ENCODE data around the gene THEMIS.

The THEMIS gene

GRCh38 chr6:127902933-127903332 is 2.1 kb upstream of the THEMIS start:
- ChIA-PET POLR2A (ENCODE audit: low non-redundant PET) (no interaction called here), CTCF (no interaction called here)
- DNase-seq (ENCODE audit: low spot score) = no peak
- H3K27ac ChIP-seq = no peak overlapping the region
- no peak for TF ChIP-seq CTCF (conservative IDR thresholded peaks at IDR 0.05; ENCODE audit: low read depth)

GRCh38 chr6:127897484-127897883 is 3.4 kb downstream of the THEMIS start:
- CTCF ChIA-PET = no interaction called here
- no peak for DNase-seq (ENCODE audit: low spot score)
- TF ChIP-seq CTCF (conservative IDR thresholded peaks at IDR 0.05; ENCODE audit: low read depth) = no peak
- POLR2A ChIA-PET (ENCODE audit: low non-redundant PET) = no interaction called here
- no peak overlapping the region for H3K27ac ChIP-seq

- TF ChIP-seq CTCF (conservative IDR thresholded peaks at IDR 0.05; ENCODE audit: low read depth) = no peak
- no peak overlapping the region for H3K27ac ChIP-seq
- no peak for DNase-seq (ENCODE audit: low spot score)
- ChIA-PET CTCF (interaction anchor here (0.8 kb wide), 1 partner anchor 184 kb away, joined by 7 read pairs; no protein-coding TSS in a partner anchor), POLR2A (ENCODE audit: low non-redundant PET) (no interaction called here)
Observed at GRCh38 chr6:127894051-127894450, 6.8 kb downstream of the THEMIS start.

GRCh38 chr6:127893541-127893940 is 7.3 kb downstream of the THEMIS start:
- TF ChIP-seq CTCF (conservative IDR thresholded peaks at IDR 0.05; ENCODE audit: low read depth) = no peak
- no peak overlapping the region for H3K27ac ChIP-seq
- no peak for DNase-seq (ENCODE audit: low spot score)
- CTCF ChIA-PET = interaction anchor here (0.8 kb wide), 1 partner anchor 183 kb away, joined by 7 read pairs; no protein-coding TSS in a partner anchor
- POLR2A ChIA-PET (ENCODE audit: low non-redundant PET) = no interaction called here

GRCh38 chr6:127891731-127892326 is 9.0 kb downstream of the THEMIS start:
- ChIA-PET CTCF (interaction anchor here (0.6 kb wide), 1 partner anchor 1743 kb away, joined by 3 read pairs; no protein-coding TSS in a partner anchor), POLR2A (ENCODE audit: low non-redundant PET) (no interaction called here)
- H3K27ac ChIP-seq = no peak overlapping the region
- no peak for DNase-seq (ENCODE audit: low spot score)
- no peak for TF ChIP-seq CTCF (conservative IDR thresholded peaks at IDR 0.05; ENCODE audit: low read depth)

GRCh38 chr6:127886603-127887002 is 14.3 kb downstream of the THEMIS start:
- no peak for TF ChIP-seq CTCF (conservative IDR thresholded peaks at IDR 0.05; ENCODE audit: low read depth)
- no peak overlapping the region for H3K27ac ChIP-seq
- ChIA-PET CTCF (interaction anchor here (0.6 kb wide), 1 partner anchor 244 kb away, joined by 3 read pairs; no protein-coding TSS in a partner anchor), POLR2A (ENCODE audit: low non-redundant PET) (no interaction called here)
- DNase-seq (ENCODE audit: low spot score) = no peak
